GM18861 (cell line): Measurements from ENCODE around the gene TPO.
"Not testable (repeated sequence)": the region's sequence is repeated elsewhere in the genome, so short reads cannot be mapped to it uniquely, and the experiment has no call there.

Experiments
- ATAC-seq: cut with Tn5 transposase; IDR thresholded peaks from one replicate; pipeline ENCODE4 v1.9.1; 2021; ENCODE audit not compliant: unreplicated experiment

Gene TPO

DNA sequence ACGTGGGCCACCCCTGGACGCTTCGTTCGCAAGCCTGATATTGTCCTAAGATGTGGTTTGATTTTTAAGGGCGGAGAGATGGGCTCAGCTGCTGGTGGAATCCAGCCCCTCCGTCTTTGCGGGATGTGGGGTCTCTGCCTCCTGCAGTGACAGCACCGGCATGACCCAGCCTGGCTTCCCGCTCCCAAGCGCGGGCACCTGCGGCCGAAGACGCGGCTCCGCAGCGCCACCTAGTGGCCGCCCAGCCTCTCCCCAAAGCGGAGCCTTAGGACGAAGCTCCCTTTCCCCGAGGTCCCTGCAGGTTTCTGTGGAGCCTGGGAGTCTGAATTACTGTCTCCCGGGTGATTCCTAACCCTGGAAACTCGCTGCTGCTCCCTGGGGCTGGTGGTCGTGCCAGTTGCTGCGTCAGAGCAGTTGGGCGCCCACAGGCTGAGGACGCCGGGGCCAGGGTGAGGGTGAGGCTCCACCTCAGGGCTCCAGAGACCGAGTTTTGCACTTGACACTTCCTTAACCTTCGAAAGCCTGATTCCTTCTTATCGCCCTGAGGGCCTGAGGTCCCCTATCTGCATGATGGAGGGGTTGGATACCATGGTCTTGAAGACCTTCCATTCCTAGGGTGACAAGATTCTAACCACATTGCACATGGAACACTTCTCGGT, 137.5 kb downstream of the TPO start:
- ATAC-seq, result peak; percentile 64

DNA sequence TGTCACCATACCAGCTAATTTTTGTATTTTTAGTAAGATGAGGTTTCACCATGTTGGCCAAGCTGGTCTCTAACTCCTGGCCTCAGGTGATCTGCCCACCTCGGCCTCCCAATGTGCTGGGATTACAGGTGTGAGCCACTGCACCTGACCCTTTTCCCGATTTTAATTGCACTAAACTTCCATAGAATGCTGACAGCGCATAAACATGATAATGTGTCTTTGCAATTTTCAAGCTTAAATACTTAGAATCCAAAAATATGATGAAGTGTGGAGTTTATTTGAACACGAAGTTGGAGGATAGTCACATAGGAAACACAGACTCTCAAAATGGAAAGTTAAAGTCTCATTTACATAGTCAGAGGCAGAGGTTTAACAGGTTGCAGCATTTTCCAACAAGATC, 138.6 kb downstream of the TPO start:
- ATAC-seq, result no peak

DNA sequence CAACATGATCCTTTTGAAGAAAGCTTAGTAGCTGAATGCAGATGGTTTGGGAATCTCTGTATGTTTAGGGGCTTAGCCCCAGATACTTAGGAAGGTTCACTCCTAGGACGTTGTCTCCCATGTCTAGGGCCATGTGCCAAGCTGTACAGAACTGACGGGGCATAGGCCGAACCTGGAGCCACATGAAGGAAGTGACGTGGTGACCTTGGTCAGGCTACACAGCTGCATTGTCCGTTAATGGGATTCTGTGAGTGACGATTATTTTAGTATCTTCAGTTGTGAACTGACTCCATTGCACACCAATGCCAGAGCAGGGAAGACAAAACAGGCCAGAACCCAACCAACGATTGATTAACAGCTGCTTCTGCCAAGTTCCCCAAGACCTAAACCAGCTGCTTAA, 139.3 kb downstream of the TPO start:
- no peak for ATAC-seq

DNA sequence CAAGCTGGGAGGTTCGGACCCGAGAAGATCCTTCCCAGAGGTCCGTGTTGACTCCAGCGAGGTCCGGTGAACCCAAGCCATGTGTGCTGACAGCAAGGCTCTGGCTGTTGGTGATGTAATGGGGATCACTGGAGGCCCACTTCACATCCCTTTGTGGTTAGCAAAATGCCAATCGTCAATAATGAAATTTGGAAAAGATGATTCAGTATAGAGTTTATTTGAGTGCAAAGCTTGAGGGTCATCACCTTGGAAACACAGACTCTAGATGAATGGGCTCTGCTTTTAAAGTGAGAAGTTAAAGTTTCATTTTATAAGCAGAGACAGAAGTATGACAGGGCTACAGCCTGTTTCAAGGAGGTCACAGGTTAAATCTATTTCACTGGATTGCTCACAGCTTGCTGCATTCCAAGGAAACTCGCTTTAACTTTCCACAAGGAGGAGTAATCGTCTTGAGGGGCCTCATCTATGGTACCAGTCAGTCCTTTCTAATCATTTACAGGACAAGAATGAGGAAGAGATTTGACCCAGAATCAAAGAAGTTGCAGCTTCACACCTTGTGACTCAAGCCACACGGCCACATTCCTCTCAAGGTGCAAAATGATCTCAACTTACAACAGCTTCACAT, 140.5 kb downstream of the TPO start:
- ATAC-seq, result no peak

DNA sequence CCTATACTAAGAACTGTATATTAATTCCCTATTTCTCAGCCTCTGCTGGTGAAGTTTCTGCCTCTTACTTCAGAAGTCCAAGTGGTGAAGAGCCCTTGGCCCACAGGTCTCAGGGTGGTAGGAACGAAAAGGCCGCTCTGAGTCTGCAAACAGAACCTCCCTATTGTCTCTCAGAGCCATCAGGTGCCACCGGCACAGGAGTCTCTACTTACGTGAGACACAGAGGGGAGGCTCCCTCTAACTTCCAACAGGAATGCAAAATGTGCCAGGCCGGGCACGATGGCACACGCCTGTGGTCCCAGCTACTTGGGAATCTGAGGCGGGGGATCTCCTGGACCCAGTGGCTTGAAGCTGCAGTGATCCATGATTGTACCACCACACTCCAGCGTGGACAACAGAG, 143.0 kb downstream of the TPO start:
- ATAC-seq, result no peak

DNA sequence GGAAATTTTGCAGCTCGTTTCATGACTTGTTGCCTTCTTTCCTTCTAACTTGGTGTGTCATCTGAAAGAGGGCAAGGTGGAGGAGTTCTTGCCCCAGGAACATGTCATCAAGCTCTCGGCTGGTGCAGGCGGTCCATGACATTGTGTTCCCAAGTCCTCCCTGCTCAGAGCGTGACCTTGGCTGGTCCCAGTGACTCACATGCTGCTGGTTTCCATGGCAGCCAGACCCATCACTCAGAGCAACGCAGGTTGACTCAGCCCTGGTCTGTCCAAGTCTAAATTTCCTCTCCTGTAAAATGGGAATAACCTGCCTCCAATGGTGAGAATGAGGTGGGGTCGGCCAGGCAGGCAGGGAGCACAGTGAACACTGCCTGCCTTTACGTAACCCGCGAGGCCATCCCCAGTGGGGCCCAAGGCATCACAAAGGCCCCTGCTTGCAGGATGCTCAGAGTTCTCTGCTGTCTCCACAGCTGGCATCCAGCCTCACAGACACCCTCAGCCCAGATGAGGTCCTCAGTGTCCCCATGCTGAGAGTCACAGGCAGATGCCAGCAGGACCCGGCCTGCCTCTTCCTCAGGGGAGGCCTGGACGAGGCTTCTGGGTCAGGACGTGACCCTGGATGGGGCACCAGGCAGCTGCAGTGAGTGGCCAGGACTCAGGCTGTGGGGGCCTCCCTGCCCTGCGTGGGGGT, 143.7 kb downstream of the TPO start:
- ATAC-seq, result no peak

DNA sequence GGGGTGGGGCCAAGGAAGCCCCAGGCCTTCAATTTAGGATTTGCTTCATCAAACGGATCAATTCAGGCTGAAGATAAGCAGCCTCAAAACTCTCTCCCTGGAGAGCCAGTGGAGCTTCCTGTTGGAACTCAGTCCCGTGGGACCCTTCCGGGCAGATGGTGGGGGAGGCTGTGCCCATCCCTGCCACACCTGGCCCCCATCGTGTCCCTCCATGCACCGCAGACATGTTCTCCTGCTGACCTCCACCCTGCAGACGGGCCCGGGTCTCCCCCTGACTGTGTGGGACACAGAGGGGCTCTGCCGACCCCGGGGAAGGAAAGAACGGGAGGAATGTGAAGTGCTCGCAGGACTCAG, 144.2 kb downstream of the TPO start:
- no peak for ATAC-seq

DNA sequence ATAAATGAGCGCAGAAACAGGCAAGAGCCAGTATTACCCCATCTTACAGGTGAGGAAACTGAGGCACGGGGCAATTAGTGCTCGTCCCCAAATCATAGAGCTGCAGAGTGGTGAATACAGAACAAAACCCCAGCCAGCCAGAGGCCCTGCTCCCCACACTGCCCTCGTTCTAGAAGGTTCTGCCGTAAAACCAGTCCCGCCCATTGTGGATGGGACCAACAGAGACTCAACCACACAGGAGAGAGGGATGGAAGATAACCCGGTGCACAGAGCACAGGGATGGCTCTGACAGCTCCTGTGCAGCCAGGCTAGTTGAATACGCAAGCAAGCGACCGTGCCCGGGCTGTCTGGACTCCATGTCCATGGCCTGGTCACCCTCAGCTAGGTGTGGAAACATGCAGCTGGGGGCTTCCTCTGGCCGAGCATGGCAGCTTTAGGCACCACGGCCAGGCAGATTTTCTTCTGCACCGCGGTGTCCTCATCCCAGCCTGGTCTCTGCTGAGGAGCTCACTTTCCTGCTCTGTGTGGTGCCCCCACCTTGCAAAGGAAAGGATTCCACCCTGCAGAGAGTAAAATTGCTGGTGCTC, 146.4 kb downstream of the TPO start:
- ATAC-seq, result no peak

DNA sequence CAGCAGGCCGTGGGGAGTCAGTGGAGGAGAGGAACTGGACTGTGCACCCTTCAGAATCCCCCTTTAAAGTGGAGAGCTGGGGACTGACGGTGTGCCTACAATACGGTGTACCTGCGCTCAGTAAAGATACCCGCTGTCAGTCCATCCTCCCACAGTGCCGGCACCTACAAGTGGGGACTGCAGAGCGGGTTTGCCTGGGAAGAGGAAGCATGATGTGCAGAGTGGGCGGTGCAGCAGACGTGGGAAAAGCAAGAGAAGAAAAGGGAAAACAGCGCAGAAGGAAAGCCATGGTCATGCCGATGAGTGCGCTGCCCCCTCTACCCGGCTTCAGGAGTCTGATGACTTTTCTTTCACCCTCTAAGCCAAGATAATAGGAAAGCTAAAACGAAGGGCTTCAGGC, 148.0 kb downstream of the TPO start:
- no peak for ATAC-seq

DNA sequence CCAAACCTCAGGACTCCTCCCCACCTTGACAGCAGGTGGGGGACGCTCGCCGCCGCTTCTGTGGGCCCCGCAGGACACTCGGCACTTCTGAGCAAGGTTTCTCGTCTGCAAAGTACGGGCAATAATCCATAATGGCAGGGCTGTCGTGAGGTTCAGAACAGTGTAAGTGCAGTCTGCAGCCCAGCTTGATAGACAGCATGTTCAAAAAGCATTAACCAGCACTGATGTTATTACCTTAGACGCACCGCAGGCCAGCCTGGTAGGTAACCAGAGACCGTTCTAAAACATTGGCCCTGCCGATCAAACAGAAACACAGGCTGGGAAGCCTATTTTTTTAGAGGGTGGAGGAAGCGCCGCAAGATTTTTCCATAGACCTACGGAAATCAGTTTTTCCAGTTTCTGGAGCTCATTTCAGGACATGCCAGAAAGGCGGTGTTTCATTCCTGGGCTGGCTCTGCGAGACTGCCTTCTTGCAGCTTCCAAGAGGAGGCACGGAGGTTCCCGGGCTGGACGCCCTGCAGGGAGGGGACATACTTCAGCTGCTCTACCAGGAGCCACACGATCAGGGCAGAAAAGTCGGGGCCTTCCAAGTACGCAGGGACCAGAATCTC, 148.7 kb downstream of the TPO start:
- no peak for ATAC-seq

DNA sequence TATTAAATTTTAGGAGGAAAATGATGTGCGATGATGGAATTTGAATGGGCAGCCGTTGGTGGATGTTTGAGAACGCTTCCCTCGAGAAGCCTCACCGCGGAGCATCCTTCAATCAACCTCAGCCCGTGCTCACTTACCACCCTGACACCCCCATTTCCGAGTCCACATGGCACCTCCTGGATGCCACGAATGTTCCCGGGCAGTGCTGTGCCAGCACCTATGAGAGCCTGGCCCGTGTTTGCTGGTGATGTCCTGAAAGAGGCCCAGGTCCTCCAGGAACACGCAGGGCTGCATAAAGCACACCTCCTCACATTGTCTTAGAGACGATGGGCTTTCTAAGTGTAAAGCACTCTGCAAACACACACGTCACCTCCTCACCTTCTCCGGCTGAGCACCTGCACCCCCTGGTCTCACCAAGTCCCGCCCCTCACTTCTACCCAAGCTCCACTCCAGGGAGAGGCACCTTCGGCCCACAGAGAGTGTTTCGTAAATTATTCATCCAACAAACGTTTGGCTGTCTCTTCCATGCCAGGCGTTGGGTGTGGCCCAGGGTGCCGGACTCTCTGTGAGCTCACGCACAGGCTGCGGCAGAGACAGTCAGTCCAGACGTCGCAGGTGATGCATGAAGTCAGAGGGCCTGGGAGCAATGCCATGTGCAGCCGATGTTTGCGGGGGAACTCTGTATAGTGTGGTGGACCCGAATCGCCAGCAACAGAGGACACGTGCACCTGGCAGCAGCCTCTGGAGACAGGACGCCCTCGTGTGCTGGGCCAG, 150.0 kb downstream of the TPO start:
- no peak for ATAC-seq

DNA sequence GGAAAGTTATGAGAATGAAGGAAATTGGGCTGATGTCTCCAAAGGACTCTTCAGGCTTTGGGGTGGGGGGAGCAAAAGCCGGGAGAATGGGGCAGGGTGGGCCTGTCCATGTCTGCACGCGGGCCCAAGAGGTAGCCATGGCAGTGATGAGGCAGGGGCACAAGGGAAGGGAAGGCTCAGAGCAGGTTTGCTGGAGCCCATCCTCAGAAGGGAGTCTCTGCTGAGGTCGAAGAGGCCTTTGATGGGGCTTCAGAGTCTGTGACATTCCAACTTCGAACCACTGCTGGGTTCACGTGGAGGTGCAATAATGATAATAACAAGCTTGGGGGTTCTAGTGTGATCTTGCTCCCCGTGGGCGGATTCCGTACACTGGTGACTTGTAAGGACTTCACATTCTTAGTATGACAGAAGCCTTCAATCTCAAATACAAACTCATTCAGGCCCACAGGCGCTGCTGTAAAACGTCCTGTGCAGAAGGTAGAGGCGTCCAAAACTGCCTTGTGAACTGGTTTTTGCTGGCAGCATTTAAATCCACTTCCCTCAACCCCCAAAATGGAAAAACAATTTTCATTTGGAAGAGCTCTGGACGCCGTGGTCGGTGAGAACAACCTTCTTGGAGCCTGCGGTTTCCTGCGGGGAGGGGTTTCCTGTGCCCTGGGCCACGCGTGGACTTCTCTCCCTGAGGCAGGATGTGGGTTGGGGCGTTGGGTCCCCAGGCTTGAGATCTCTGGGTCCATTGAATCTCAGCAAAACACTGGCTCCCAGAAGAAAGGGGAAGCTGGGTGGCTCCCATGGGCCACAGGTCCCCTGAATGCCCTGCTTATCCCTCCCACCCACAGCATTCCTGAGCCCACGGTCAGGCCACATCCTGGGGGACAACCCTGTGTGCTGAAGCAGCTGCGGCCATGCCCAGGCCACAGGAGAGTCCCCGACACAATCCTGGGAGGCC, 151.0 kb downstream of the TPO start:
- ATAC-seq, result no peak

DNA sequence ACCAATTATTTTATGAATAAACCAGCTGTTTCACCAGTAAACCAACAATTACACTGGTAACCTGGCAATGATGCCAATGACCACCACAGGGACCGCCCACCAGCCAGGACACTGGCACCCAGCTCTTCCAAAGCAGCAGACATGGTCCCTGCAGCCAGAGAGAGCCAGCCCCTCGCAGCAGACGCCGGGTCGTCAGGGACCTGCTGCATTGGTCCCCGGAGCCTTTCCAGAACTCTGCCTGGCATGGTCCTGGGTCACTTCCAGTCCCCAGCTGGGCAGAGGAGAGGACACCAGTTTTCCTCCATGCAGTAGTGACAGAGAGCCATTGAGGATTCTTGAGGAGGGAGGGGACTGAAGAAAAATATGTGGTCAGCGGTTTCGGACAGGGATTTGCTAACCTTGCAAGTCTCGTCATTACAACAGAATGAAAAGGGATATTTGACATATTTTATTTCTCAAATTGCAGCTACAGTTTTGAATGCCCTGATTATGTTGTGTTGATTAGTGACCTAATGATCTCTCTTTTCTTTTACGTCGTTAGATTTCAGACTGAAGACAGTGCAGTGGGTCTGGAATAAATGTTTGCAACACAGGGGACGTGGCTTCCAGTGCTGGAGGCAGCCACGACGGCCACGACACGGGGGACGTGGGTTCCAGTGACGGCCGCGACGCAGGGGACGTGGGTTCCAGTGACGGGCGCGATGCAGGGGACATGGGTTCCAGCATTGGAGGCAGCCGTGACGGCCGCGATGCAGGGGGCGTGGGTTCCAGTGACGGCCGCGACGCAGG, 154.5 kb downstream of the TPO start:
- ATAC-seq, result no peak

DNA sequence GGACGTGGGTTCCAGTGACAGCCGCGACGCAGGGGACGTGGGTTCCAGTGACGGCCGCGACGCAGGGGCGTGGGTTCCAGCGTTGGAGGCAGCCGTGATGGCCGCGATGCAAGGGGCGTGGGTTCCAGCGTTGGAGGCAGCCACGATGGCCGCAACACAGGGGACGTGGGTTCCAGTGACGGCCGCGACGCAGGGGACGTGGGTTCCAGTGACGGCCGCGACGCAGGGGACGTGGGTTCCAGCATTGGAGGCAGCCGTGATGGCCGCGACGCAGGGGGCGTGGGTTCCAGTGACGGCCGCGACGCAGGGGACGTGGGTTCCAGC, 155.0 kb downstream of the TPO start:
- not testable (repeated sequence) for ATAC-seq

DNA sequence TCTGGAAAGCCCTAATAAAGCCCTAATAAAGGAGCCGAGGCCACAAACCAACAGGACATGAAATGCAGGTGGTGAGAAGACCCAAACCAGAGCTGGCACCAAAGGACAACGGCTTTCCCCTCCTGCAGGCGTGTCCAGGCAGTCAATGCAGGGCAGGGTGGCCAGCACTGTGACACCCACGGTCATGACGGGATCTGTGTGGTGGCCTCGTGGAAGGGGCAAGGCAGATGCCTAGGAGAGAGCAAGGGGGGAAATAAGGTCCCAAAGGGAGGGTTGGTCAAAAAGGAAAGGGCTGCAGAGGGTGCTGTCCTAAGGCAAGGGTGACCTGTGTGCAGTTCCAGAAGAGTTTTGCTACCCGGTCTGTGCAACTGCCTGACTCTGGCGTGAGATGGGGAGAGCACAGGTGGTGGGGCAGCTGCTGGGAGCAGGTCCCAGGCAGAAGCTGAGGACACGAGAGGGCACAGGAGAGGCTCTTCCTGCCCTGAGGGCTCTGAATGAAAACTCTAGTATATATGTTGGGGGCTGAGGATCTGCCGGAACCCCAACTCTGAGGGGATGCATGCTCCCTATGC, 156.7 kb downstream of the TPO start:
- no peak for ATAC-seq

DNA sequence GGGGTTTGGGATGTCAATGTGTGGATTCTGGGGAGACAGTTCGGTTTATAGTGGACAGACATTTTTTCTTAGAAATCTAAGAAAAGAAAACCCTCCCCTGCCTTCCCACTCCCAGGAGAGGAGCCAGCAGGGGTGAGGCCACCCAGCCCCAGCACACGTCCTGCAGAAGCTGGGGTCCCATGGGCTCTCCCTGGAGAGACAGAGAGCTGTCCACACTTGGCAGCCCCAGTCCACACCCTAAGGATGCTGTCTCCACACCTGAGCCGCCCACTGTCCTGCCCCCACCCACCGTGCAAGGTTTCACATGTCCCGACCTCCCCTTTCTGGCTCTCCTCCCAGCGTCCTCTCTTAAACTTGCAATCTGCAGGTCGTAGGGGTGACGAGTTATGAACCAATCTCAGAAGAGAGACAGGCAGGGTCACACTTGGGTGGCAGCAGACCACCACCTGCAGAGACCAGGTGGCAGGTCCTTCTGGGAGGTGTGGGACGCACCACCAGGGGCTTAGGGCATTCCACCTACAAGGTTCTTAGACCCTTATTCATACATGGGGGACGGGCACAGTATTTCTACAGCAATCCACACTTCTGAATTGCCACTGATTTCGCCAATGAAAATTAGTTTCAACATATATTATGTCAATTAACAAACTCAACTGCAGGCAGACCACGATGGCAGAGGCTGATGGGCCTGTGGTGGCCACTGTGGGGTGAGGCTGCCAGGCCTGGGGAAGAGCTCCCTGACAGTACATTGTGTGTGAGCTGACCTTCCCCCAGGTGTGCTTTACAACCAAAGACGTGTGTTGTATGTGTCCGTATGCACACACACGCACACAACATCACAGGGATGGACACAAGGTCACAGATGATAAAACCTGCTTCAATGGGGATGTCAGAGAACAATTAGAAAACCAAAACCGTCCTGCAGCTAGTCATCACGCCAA, 158.5 kb downstream of the TPO start:
- ATAC-seq, result no peak

DNA sequence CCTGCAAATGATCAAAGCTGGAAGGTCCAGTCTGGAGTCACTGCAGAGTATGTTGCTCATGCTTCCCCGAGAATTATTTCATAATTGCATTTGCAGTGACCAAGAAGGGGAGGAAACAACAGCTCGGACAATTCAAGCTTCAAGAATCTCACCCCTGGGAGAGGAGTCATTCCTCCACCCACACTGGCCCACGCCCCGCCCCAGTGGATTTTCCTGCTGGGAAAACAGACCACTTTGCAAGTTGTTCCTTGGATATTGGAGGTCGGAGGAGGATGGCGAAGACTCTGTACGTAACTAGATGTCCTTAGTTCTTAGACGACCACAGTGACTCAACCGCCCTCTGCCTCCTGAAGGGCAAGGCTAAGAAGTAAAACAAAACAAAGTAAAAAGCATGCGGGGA, 159.4 kb downstream of the TPO start:
- no peak for ATAC-seq

DNA sequence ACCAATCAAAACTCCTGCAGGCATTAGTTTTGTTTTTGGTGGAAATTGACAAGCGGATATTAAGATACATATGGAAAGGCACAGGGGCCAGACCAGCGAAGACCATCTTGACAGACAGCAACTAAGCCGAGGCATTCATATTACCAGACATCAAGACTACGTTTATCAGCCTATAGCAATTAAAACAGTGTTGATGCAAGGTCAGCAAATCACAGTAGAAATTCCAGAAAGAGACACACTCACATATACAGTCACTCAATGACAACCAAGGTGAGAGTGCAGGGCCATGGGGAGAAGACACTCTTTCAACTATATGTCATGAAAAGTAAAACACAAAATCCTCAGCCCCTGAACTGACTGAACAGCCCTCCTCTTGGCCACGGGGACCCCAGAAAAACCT, 164.6 kb downstream of the TPO start:
- ATAC-seq, result no peak
